Tibial artery (tissue), 4 donors: ENCODE data around the gene NOP53.
"Not testable (repeated sequence)": the region's sequence is repeated elsewhere in the genome, so short reads cannot be mapped to it uniquely, and the experiment has no call there.

Source experiments
- DNase-seq, 2 donors: peaks; one replicate each; pipeline ENCODE4 v3.0.0-alpha.2; 2019
- H3K27ac ChIP-seq, 2 donors: fragments of 200-600 bp; sonication (generic) in 1 of 2; 1 replicate in 1 of 2; 2 replicates in 1 of 2; pipeline ENCODE4 v1.5.1; 2018 to 2019; ENCODE audit warnings: mild to moderate bottlenecking in 1 of 2
- H3K27me3 ChIP-seq, 2 donors: fragments of 200-600 bp; sonication (generic) in 1 of 2; one replicate each; pipeline versions ENCODE4 v1.5.1 to v1.6.0; 2016 to 2019
- H3K36me3 ChIP-seq, 3 donors: fragments of 200-600 bp; sonication (generic) in 2 of 3; one replicate each; pipeline ENCODE4 v1.5.1; 2016 to 2019; ENCODE audit warnings: mild to moderate bottlenecking in 2 of 3
- H3K4me1 ChIP-seq, 4 donors: fragments of 200-600 bp; sonication (generic) in 2 of 4; 1 replicate in 3 of 4; 2 replicates in 1 of 4; pipeline ENCODE4 v1.5.1; 2016 to 2019
- H3K4me3 ChIP-seq, 2 donors: fragments of 200-600 bp; sonication (generic) in 1 of 2; 1 replicate in 1 of 2; 2 replicates in 1 of 2; pipeline ENCODE4 v1.5.1; 2018 to 2019; ENCODE audit warnings: mild to moderate bottlenecking in 2 of 2
- H3K9me3 ChIP-seq, 3 donors: fragments of 200-600 bp; sonication (generic) in 1 of 3; one replicate each; pipeline ENCODE4 v1.5.1; 2016 to 2019
- CTCF ChIP-seq, 2 experiments: fragments of 200-600 bp in 1 of 2; fragments of 450-650 bp in 1 of 2; IDR thresholded peaks; one replicate each; pipeline ENCODE4 v1.5.1; 2017 to 2019; ENCODE audit warnings: antibody characterized with exemption in 2 of 2, mild to moderate bottlenecking in 1 of 2, moderate library complexity in 1 of 2
- intact Hi-C: fragments of 100-400 bp; cut with DNase I; formaldehyde crosslinking; loops from one replicate; pipeline ENCODE4 v1.15.0; 2023; ENCODE audit warnings: low total_unique reads

Gene NOP53

GRCh38 chr19:47762615-47763308 lies 17.4 kb downstream of the NOP53 start:
- intact Hi-C loops: no loop called here
- Histone ChIP-seq H3K4me3 (no peak overlapping the region), H3K36me3 (peaks cover 11 to 30% (median 17%) of the 10 kb centered on the region in 3 donors), H3K27me3 (no peaks in the 10 kb centered on the region), H3K27ac (no peak overlapping the region), H3K9me3 (no peaks in the 10 kb centered on the region), H3K4me1 (peaks cover 0 to 7% (median 0%) of the 10 kb centered on the region in 4 donors)
- TF ChIP-seq CTCF (IDR thresholded peaks at IDR 0.05): no peak
- no peak for DNase-seq

- not testable (repeated sequence) for H3K27ac ChIP-seq, DNase-seq, H3K4me3 ChIP-seq, H3K27me3 ChIP-seq, H3K4me1 ChIP-seq, H3K9me3 ChIP-seq
- intact Hi-C loops: loop anchor here (5.0 kb wide), 1 partner anchor 98 kb away; no protein-coding TSS in a partner anchor
- H3K36me3 ChIP-seq: peaks cover 0 to 10% (median 0%) of the 10 kb centered on the region in 3 donors
Measured at GRCh38 chr19:47764705-47765104, 19.4 kb downstream of the NOP53 start.

DNA sequence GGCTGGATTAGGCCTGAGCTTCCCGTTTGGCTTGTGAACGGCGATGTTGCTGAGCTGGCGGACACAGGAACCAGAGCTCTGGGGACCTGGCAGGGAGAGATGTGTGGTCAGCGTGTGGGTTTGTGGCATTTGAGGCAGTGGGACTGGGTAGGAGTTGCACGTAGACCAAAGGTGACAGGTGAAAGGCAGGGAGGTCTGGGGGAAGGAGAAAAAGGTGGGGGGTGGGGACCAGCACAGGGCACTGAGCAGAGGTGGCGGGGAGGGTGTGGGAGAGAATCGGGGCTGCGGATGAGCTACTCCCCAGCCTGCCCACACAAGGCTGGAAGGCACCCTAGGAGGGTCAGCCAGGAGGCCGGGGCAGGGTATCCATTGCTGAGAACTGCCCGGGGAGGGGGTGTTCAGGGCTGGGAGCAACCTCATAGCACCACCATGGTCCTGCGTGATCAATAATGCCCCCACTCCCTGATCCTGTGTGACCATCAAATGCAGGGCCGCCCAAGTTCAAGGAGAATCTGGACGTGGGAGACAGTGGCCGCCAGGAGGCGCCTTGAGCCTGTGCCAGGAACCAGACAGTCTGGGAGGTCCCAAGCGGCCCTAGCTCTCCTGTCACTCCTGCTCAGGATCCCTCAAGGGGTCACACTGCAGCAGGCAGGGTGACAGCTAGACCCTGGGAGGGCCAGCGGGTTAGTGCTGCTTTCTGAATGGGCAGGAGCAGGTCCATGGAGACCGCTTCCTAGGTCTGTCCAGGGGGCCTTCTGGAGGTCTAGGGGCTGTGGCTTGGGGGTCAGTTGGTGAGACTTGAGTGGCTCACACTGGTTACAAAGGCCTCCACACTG lies 20.4 kb downstream of the NOP53 start:
- Histone ChIP-seq H3K4me3 (no peak overlapping the region), H3K36me3 (peaks cover 0 to under 1% (median 0%) of the 10 kb centered on the region in 3 donors), H3K27ac (no peak overlapping the region), H3K4me1 (peaks cover 0 to 7% (median 0%) of the 10 kb centered on the region in 4 donors), H3K27me3 (no peaks in the 10 kb centered on the region), H3K9me3 (no peaks in the 10 kb centered on the region)
- peak; percentile 77 to 84 for TF ChIP-seq CTCF (IDR thresholded peaks at IDR 0.05)
- intact Hi-C loops: loop anchor here (2.0 to 5.0 kb wide), 2 partner anchors 21 to 97 kb away; no protein-coding TSS in a partner anchor
- DNase-seq: peak in 1 of 2 donors; percentile 79

DNA sequence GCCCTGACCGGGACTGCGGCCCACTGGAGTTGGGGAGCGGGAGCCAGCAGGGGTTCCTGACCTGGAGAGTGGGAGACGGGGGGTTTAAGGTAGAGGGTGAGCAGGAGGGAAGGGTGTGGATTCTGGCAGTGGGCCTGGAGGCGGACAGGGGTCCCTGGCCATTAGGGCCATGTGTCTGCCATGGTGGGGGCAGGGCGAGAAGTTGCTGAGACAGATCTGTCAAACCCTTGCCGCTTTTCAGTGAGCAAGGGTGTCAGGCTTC lies 20.9 kb downstream of the NOP53 start:
- Histone ChIP-seq H3K9me3 (no peaks in the 10 kb centered on the region), H3K27ac (no peak overlapping the region), H3K36me3 (no peaks in the 10 kb centered on the region), H3K27me3 (no peaks in the 10 kb centered on the region), H3K4me3 (no peak overlapping the region), H3K4me1 (peaks cover 0 to 7% (median 0%) of the 10 kb centered on the region in 4 donors)
- intact Hi-C loops: loop anchor here (2.0 to 5.0 kb wide), 2 partner anchors 21 to 96 kb away; no protein-coding TSS in a partner anchor
- TF ChIP-seq CTCF (IDR thresholded peaks at IDR 0.05): no peak
- no peak for DNase-seq

- intact Hi-C loops: loop anchor here (2.0 to 5.0 kb wide), 2 partner anchors 20 to 96 kb away; no protein-coding TSS in a partner anchor
- Histone ChIP-seq H3K9me3 (no peaks in the 10 kb centered on the region), H3K4me3 (no peak overlapping the region), H3K36me3 (no peaks in the 10 kb centered on the region), H3K27ac (no peak overlapping the region), H3K4me1 (peaks cover 0 to 7% (median 0%) of the 10 kb centered on the region in 4 donors), H3K27me3 (no peaks in the 10 kb centered on the region)
- DNase-seq: no peak
- TF ChIP-seq CTCF (IDR thresholded peaks at IDR 0.05): no peak
Measured at GRCh38 chr19:47766670-47767069, 21.3 kb downstream of the NOP53 start.

DNA sequence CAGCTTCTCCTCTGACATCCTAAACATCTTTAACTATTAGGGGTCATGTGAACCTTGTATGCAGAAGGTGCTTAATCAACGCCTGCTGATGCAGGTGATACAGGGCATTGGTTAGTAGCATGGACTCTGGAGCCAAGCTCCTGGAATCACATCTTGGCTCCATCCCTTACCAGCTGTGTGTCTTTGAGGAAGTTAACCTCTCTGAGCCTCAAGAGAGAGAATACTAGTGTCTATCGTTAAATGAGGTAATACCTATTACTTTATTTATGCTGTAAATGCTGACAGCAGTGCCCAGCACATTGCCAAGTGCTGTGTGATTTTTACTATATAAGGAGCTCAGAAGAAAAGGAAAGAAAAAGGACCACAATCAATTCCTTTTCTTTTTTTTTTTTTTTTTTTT lies 22.0 kb downstream of the NOP53 start:
- no peak for DNase-seq
- H3K27me3 ChIP-seq: no peaks in the 10 kb centered on the region
- H3K4me3 ChIP-seq: no peak overlapping the region
- no peaks in the 10 kb centered on the region for H3K36me3 ChIP-seq
- H3K4me1 ChIP-seq: peaks cover 0 to 7% (median 0%) of the 10 kb centered on the region in 4 donors
- no peak for TF ChIP-seq CTCF (IDR thresholded peaks at IDR 0.05)
- H3K27ac ChIP-seq: no peak overlapping the region
- intact Hi-C loops: loop anchor here (2.0 to 5.0 kb wide), 2 partner anchors 19 to 95 kb away; no protein-coding TSS in a partner anchor
- H3K9me3 ChIP-seq: no peaks in the 10 kb centered on the region
